Hematopoietic multipotent progenitor cell treated with erythropoietin and hydrocortisone succinate and interleukin-3 and kit ligand, for 15 days (in vitro differentiated cells): ENCODE results near the gene MTARC2.
"Not testable (repeated sequence)": the region's sequence is repeated elsewhere in the genome, so short reads cannot be mapped to it uniquely, and the experiment has no call there.

Source experiments
- DNase-seq: peaks from one replicate; pipeline ENCODE4 v3.0.0-alpha.2; 2015; ENCODE audit warnings: low spot score

Gene MTARC2

GRCh38 chr1:220748089-220748934, at the start of gene MTARC2:
MTARC2 (plus strand) TSS chr1:220748322; CDS start chr1:220748532, 210 bp downstream.
- DNase-seq = no peak

GRCh38 chr1:220698607-220699016, 49.5 kb upstream of the MTARC2 start:
- no peak for DNase-seq

- DNase-seq = no peak
These were observed 49.1 kb upstream of the MTARC2 start for GRCh38 chr1:220699044-220699443.

- no peak for DNase-seq
These were observed 47.5 kb upstream of the MTARC2 start for GRCh38 chr1:220700556-220701179.

- no peak for DNase-seq
These were observed 46.1 kb upstream of the MTARC2 start for GRCh38 chr1:220701974-220702373.

- no peak for DNase-seq
These were observed 45.3 kb upstream of the MTARC2 start for GRCh38 chr1:220702733-220703270.

GRCh38 chr1:220703305-220703704, 44.8 kb upstream of the MTARC2 start:
- no peak for DNase-seq

GRCh38 chr1:220705782-220706181, 42.3 kb upstream of the MTARC2 start:
- no peak for DNase-seq

- DNase-seq = no peak
These were observed 41.6 kb upstream of the MTARC2 start for GRCh38 chr1:220706480-220706879.

GRCh38 chr1:220707160-220707559, 41.0 kb upstream of the MTARC2 start:
- no peak for DNase-seq

GRCh38 chr1:220708244-220708643, 39.9 kb upstream of the MTARC2 start:
- no peak for DNase-seq

GRCh38 chr1:220708936-220709801, 39.0 kb upstream of the MTARC2 start:
- no peak for DNase-seq

GRCh38 chr1:220710333-220710732, 37.8 kb upstream of the MTARC2 start:
- no peak for DNase-seq

- DNase-seq = no peak
These were observed 36.9 kb upstream of the MTARC2 start for GRCh38 chr1:220711056-220711809.

GRCh38 chr1:220715986-220716385, 32.1 kb upstream of the MTARC2 start:
- DNase-seq = not testable (repeated sequence)

- no peak for DNase-seq
These were observed 30.1 kb upstream of the MTARC2 start for GRCh38 chr1:220717800-220718640.

GRCh38 chr1:220721266-220721665, 26.9 kb upstream of the MTARC2 start:
- not testable (repeated sequence) for DNase-seq

- DNase-seq = no peak
These were observed 21.5 kb upstream of the MTARC2 start for GRCh38 chr1:220726634-220727033.

GRCh38 chr1:220727519-220727918, 20.6 kb upstream of the MTARC2 start:
- no peak for DNase-seq

- DNase-seq = no peak
These were observed 17.6 kb upstream of the MTARC2 start for GRCh38 chr1:220730486-220730885.

- DNase-seq = no peak
These were observed 16.0 kb upstream of the MTARC2 start for GRCh38 chr1:220732137-220732536.
